ENCODE results near the gene IRF5.

GRCh38 chr7:128910569-128910945 lies 27.2 kb upstream of the IRF5 start, which contains the start of gene KCP:
- TF ChIP-seq CTCF (optimal IDR thresholded peaks at IDR 0.05 in 1 of 3, IDR thresholded peaks at IDR 0.05 in 1 of 3, conservative IDR thresholded peaks at IDR 0.05 in 1 of 3; ENCODE audit: extremely low read depth in 1 of 3, insufficient read depth in 2 of 3, low read length in 3 of 3) (no peak), EZH2 (IDR thresholded peaks at IDR 0.05; ENCODE audit: low read length) (no peak)
